Spinal cord (tissue), 10 donors: ENCODE data around the gene KCND3. TPM values are rescaled to one million over a fixed set of nuclear protein-coding genes. Genes with fewer than 3 reads are reported as not detected.

Experiments
- DNase-seq, 6 donors: peaks; one replicate each; pipeline versions ENCODE4 v3.0.0 to v3.0.0-alpha.2; 2013 to 2015; ENCODE audit warnings: low spot score in 6 of 6, low read depth in 4 of 6
- H3K27ac ChIP-seq: one replicate; pipeline ENCODE4 v1.5.1; 2013; ENCODE audit warnings: low read depth, low read length, control low read depth
- H3K27me3 ChIP-seq: one replicate; pipeline ENCODE4 v1.6.1; 2013; ENCODE audit warnings: low read length; ENCODE audit not compliant: control insufficient read depth, insufficient read depth
- H3K36me3 ChIP-seq: one replicate; pipeline ENCODE4 v1.6.1; 2013; ENCODE audit warnings: low read length; ENCODE audit not compliant: control insufficient read depth, insufficient read depth
- H3K4me1 ChIP-seq: one replicate; pipeline ENCODE4 v1.6.1; 2013; ENCODE audit warnings: low read length; ENCODE audit not compliant: control insufficient read depth, insufficient read depth
- H3K4me3 ChIP-seq: one replicate; pipeline ENCODE4 v1.5.1; 2013; ENCODE audit warnings: low read depth, low read length, control low read depth
- H3K9me3 ChIP-seq: one replicate; pipeline ENCODE4 v1.6.1; 2013; ENCODE audit warnings: low read length; ENCODE audit not compliant: control insufficient read depth, insufficient read depth
- WGBS: methylation state at CpG from one replicate; pipeline ENCODE4 v1.1.5; 2013; ENCODE audit warnings: missing lambda C conversion rate; ENCODE audit not compliant: insufficient coverage; 5-methylcytosine and 5-hydroxymethylcytosine counted together
- polyA plus RNA-seq, 2 donors: library from polyadenylated mRNA; unstranded; fragments of 120-200 nt; gene quantifications; one replicate each; pipeline ENCODE4 v1.2.1, GENCODE V29; 2013; ENCODE audit not compliant: insufficient read length in 2 of 2
- total RNA-seq, 2 donors: library from RNA; depleted of rRNA in 1 of 2; stranded (reverse); fragments of 120-200 nt in 1 of 2; fragments of >200 nt in 1 of 2; gene quantifications; one replicate each; pipeline versions ENCODE4 v1.2.3 to v1.2.4, GENCODE V29; 2013 to 2014
- donor health status: healthy.

The KCND3 gene
- total and polyA plus RNA-seq, 4 donors = 9.5 to 35.8 (median 23.3) TPM

DNA sequence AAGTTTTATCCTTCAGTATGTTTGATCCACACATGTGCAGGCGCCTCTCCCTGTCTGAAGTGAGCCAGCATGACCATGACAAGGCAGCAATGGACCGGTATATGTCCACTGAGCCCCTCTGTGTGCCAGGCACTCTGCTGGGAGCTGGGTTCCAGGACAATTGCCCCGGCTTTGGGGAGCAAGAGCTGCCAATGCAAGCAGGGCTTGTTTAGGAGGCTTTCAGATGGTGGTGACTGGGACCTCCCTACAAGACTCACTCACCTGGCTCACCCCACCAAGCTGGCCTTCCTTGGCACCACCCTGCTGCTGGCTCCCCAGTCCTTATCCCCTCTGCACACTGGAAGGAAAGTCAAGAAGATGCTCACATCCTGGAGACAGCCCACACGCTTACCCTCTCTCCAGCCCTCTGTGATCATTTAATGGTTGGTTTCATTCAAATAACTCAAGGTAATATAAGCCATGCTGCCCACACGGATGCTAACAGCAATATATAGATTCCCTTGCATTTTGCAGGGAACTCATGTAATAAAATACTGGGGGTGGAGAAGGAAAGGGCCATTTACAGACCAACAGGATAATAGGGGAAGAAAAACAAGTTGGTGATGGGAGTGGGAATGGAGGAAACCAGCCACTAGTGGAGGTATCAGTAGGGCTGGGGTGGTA is 23.6 kb downstream of the KCND3 start:
- Histone ChIP-seq H3K27ac (no peak overlapping the region), H3K9me3 (no peaks in the 10 kb centered on the region), H3K27me3 (peaks cover 2% of the 10 kb centered on the region), H3K4me1 (peaks cover 34% of the 10 kb centered on the region), H3K36me3 (peaks cover 4% of the 10 kb centered on the region), H3K4me3 (no peak overlapping the region)
- 96% methylated on average over 3 of the region's 5 CpGs for WGBS
- DNase-seq = no peak

DNA sequence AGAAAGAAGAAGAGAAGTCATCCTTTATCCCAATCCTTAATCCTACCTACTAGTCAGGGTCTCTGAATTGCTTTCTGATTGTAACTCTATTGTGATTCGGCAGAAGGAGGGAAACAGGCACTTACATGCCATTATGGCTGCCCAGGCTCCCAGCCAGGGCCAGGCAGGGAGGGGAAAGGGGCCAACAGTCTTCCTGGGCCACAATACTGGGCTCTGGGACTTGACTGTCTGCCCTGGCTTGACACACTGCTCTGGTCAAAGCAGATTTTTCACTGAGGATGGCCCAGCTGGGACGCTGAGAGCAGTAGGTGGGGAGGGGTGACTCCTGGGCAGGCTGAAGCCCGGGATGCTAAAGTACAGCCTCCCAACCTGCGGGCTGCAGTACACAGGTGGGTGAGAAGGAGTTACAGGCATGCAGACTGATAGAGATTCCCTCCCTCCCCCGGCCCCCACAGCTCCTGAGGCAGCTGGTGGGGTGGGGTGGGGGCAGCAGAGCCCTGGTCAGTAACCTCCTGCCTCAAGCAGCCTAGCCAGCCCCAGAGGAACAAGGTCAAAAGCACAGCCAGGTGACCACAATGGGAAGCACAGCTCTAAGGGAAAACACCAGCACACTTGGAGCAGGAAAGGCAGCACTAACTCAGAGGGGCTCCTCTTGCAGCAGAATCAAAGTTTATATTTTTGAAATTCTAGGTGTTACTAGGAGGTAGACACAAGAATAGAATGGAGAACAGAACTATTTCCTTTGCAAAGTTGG is 25.3 kb downstream of the KCND3 start:
- peaks cover 42% of the 10 kb centered on the region for H3K4me1 ChIP-seq
- WGBS = 28% methylated on average over 4 of the region's 5 CpGs

DNA sequence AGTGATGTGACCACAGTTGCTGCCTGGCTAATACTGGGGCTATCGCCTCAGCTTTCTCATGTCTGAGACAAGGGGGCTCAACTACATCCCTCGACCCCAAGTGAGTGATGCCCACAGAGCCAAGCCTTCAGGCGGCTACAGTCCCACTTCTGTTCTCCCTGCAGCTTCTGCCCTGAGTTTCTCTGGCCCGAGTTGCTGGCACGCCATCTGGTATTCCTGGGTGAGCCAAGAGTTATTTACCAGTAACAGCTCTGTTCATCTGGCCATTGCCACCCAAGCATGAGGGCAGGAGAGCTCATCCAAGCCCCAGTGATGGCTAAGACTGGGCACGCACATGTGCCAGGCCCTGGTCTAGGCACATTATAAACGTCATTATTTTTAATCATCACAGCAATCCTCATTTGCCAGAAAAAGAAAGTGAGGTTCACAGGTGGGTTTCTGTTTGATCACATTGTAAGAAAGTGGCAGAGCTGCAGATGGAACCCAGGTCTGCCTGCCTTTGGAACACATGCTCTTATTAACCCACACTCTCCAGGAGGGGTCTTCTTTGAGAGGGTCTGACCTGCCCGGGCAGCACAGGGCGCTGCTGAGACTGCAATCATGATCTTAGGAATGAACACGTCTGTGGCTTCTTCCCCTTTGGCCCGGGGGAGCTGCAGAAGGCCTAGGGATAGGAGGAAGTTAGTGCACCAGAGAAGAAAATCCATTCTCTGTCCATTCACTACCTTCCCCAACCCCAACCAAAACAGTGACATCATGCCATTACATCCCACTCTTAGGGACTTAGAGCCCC is 27.5 kb downstream of the KCND3 start:
- H3K4me1 ChIP-seq = peaks cover 58% of the 10 kb centered on the region
- H3K36me3 ChIP-seq = peaks cover 7% of the 10 kb centered on the region
- 46% methylated on average over 5 of the region's 11 CpGs for WGBS
- H3K27ac ChIP-seq = no peak overlapping the region
- no peaks in the 10 kb centered on the region for H3K9me3 ChIP-seq
- H3K27me3 ChIP-seq = no peaks in the 10 kb centered on the region
- DNase-seq = peak in 2 of 6 donors; percentile 62 to 90
- no peak overlapping the region for H3K4me3 ChIP-seq

More for the DNA sequence above, 25.3 kb downstream of the KCND3 start:
- no peaks in the 10 kb centered on the region for H3K9me3 ChIP-seq
- H3K27ac ChIP-seq = no peak overlapping the region
- peaks cover 7% of the 10 kb centered on the region for H3K36me3 ChIP-seq
- peaks cover under 1% of the 10 kb centered on the region for H3K27me3 ChIP-seq
- H3K4me3 ChIP-seq = no peak overlapping the region
- peak in 2 of 6 donors; percentile 62 to 75 for DNase-seq

DNA sequence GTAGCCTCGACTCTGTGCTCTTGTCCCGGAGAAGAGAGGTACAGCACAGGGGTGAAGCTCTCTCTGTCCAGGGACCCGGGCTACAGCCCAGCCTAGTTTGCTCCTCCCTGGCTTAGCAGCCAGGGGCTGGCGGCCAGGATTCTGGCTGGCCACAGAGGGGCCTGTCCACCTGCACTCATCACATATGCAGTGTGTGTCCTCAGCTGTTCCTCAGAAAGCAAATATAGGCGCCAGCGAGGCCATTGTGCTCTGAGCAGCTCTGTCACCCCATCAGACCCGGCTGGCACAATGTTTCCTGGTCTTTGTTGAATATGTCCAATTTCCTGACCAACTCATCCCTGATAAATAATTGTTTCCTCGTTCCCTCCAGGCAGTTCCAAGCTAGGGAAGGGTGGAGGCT is 28.5 kb downstream of the KCND3 start:
- peaks cover 65% of the 10 kb centered on the region for H3K4me1 ChIP-seq

DNA sequence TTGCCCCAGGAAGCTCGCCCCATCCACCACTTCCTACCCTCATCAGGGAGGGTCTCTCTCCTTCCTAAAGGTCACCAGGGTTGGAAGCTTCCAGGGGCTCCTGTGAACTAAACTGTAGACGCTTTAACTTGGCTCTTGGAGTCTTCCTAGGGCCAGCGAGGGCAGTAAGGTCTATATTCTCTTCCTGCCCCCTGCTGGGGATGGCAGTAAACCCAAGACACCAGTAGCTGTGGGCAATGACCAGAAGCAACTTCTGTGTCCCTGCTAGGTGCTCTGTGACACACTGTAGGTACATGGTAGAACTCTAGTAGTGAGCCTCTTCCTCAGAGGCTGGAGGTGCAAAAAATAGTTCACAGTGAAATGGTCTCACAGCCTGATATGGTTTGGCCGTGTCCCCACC is 30.0 kb downstream of the KCND3 start:
- Histone ChIP-seq H3K27me3 (no peaks in the 10 kb centered on the region), H3K36me3 (peaks cover 7% of the 10 kb centered on the region), H3K4me3 (no peak overlapping the region), H3K9me3 (no peaks in the 10 kb centered on the region), H3K27ac (no peak overlapping the region), H3K4me1 (peaks cover 64% of the 10 kb centered on the region)
- 80% methylated on average over 3 of the region's 4 CpGs for WGBS
- DNase-seq = no peak

More for the DNA sequence above, 28.5 kb downstream of the KCND3 start:
- Histone ChIP-seq H3K27ac (no peak overlapping the region), H3K9me3 (no peaks in the 10 kb centered on the region), H3K27me3 (no peaks in the 10 kb centered on the region), H3K36me3 (peaks cover 7% of the 10 kb centered on the region), H3K4me3 (no peak overlapping the region)
- WGBS = 47% methylated on average over 6 of the region's 8 CpGs
- peak in 2 of 6 donors; percentile 66 to 67 for DNase-seq

DNA sequence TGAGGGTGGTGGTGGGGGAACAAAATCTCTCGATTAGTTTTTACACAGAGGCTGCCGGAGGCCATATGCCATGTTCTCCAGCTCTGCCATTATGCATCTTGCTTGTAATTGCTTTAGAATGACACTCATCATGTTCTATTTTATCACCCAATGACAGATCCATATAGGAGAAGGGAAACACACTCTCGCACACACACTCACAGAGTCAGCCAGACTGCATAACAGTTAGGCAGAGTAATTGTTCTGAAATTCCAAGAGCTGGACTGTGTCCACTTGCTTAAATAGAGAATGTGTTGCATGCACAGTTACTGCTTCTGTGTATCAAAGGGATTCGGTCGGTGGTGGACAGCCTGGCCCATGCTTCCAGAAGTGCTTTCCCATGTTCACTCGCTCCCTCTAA is 30.6 kb downstream of the KCND3 start:
- H3K4me3 ChIP-seq = no peak overlapping the region
- H3K36me3 ChIP-seq = peaks cover 7% of the 10 kb centered on the region
- peak in 2 of 6 donors; percentile 81 to 82 for DNase-seq
- no peaks in the 10 kb centered on the region for H3K27me3 ChIP-seq
- WGBS = no CpG with 5 or more reads among the region's 6 CpGs
- H3K27ac ChIP-seq = no peak overlapping the region
- peaks cover 58% of the 10 kb centered on the region for H3K4me1 ChIP-seq
- H3K9me3 ChIP-seq = no peaks in the 10 kb centered on the region

DNA sequence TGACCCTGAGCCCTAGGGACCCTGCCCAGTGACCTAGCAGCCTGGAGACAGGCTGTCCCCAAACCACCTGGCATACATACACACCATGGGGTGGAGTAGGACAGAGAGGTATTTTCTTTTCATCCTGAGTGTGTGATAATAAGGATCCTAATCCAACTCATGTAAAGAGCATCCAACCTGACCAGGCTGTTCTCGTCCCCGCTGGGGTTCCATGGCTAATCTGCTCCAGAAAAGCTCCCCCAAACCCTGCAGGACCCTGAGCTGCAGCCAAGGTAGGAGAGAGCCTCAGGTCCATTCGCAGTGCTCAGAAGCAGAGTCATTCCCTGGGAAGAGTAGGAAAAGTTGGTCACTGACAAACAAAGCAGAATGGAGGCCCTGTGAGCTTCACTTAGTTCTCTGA is 31.4 kb downstream of the KCND3 start:
- H3K4me3 ChIP-seq = no peak overlapping the region
- peaks cover 54% of the 10 kb centered on the region for H3K4me1 ChIP-seq
- no peaks in the 10 kb centered on the region for H3K27me3 ChIP-seq
- no peak for DNase-seq
- 100% methylated on average over 1 of the region's 3 CpGs for WGBS
- H3K9me3 ChIP-seq = no peaks in the 10 kb centered on the region
- no peak overlapping the region for H3K27ac ChIP-seq
- peaks cover 7% of the 10 kb centered on the region for H3K36me3 ChIP-seq

DNA sequence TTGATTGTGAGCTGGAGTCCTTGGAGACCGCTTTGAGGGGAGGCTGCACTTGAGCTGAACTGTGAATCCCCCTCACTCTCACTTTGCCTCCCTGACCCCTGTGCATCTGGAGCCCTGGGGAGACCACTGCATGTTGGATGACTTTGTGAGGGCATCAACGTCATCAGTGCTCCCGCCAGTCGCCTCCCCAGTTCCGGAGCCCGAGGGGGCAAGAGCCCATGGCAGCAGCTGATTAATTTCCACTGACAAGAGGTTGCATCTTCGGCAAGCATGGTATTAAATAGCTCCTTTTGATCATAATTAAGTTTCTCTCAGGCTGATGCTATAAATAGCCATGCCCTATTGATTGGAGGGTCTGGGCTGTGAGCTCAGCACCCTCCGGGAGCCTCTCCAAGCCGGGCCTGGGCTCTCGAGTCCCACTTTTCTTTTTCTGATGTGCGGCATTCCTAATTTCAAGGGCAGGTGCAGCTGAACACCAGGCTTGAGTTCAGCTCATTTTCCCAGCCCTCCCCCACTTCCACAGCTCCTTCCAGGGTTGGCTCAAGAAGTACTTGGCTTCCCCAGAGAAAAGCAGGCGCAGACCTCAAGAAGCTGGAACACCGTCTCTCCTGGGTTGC is 33.2 kb downstream of the KCND3 start:
- Histone ChIP-seq H3K4me1 (peaks cover 43% of the 10 kb centered on the region), H3K27ac (no peak overlapping the region), H3K4me3 (no peak overlapping the region), H3K27me3 (no peaks in the 10 kb centered on the region), H3K36me3 (peaks cover 5% of the 10 kb centered on the region), H3K9me3 (no peaks in the 10 kb centered on the region)
- 59% methylated on average over 10 of the region's 13 CpGs for WGBS
- DNase-seq = peak in 2 of 6 donors; percentile 30 to 31

DNA sequence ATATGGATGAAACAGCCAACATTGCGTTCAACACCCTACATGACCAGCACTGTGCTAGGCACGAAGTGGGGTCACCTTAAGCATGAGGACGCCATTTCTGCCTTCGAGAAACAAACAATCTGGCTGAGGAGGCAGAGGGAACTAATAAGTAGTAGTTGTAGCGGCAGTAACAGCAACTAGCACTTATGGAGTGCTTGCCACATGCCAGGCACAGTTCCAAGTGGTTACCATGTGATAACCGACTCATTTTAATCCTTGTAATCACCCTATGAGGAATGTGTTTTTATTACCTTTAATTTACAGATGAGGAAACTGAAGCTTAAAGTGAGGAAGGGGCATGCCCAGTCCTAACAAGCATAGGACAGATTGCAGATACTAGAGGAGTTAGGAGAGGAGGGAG is 33.7 kb downstream of the KCND3 start:
- WGBS = 79% methylated on average over 2 of the region's 6 CpGs
- Histone ChIP-seq H3K9me3 (no peaks in the 10 kb centered on the region), H3K4me3 (no peak overlapping the region), H3K36me3 (peaks cover 2% of the 10 kb centered on the region), H3K4me1 (peaks cover 38% of the 10 kb centered on the region), H3K27ac (no peak overlapping the region), H3K27me3 (no peaks in the 10 kb centered on the region)
- peak in 1 of 6 donors; percentile 40 for DNase-seq
